Measurements from ENCODE around the gene ANAPC15.

DNA sequence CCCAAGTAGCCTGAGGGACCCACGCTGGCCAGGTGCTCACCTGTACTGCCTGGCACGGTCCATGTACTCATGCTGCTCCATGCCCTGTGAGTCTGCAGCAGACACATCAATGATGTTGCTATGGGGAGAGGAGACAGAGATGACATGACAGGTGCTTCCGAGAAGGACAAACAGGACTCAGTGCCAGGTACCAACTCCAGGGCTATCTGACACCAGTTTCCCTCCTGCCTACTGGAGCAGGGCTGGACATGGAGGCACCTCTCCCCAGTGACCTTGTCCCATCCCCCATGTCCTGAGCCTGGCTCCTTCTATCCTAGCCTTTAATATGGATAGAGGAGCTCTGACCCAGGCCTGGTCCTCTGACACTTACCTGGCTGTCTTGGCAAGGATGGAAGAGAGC, 13.8 kb downstream of the ANAPC15 start:
- TF ChIP-seq, protein P1, sequence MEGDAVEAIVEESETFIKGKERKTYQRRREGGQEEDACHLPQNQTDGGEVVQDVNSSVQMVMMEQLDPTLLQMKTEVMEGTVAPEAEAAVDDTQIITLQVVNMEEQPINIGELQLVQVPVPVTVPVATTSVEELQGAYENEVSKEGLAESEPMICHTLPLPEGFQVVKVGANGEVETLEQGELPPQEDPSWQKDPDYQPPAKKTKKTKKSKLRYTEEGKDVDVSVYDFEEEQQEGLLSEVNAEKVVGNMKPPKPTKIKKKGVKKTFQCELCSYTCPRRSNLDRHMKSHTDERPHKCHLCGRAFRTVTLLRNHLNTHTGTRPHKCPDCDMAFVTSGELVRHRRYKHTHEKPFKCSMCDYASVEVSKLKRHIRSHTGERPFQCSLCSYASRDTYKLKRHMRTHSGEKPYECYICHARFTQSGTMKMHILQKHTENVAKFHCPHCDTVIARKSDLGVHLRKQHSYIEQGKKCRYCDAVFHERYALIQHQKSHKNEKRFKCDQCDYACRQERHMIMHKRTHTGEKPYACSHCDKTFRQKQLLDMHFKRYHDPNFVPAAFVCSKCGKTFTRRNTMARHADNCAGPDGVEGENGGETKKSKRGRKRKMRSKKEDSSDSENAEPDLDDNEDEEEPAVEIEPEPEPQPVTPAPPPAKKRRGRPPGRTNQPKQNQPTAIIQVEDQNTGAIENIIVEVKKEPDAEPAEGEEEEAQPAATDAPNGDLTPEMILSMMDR (IDR thresholded peaks at IDR 0.05; ENCODE audit: low read length): no peak
- no peak for TF ChIP-seq EZH2phosphoT487 (IDR thresholded peaks at IDR 0.05; ENCODE audit: low read length)
